Stimulated activated CD4-positive, alpha-beta T cell treated with anti-CD3 and anti-CD28 coated beads, Interleukin-12 subunit alpha, Interleukin-12 subunit beta, amount 100 ng/mL, for 24 hours (primary cell): ENCODE data around the gene SLC2A4RG.
"Not testable (repeated sequence)": the region's sequence is repeated elsewhere in the genome, so short reads cannot be mapped to it uniquely, and the experiment has no call there.

Experiments
- DNase-seq, 2 experiments: peaks; one replicate each; pipeline ENCODE4 v3.0.0-alpha.2; 2020; ENCODE audit warnings: low read depth in 2 of 2

The SLC2A4RG gene

GRCh38 chr20:63712191-63712590 lies 27.4 kb upstream of the SLC2A4RG start:
- DNase-seq = no peak

GRCh38 chr20:63714858-63715257 lies 24.7 kb upstream of the SLC2A4RG start:
- no peak for DNase-seq

- no peak for DNase-seq
Measured at GRCh38 chr20:63718996-63719395, 20.6 kb upstream of the SLC2A4RG start.

GRCh38 chr20:63722967-63723622 lies 16.5 kb upstream of the SLC2A4RG start:
- DNase-seq = not testable (repeated sequence)

- not testable (repeated sequence) for DNase-seq
Measured at GRCh38 chr20:63730189-63730733, 9.3 kb upstream of the SLC2A4RG start.

GRCh38 chr20:63731410-63731809 lies 8.2 kb upstream of the SLC2A4RG start:
- DNase-seq = no peak

GRCh38 chr20:63732118-63733095 lies 7.2 kb upstream of the SLC2A4RG start:
- no peak for DNase-seq

GRCh38 chr20:63733117-63733516 lies 6.5 kb upstream of the SLC2A4RG start:
- no peak for DNase-seq

- DNase-seq = no peak
Measured at GRCh38 chr20:63733579-63734081, 5.9 kb upstream of the SLC2A4RG start.

GRCh38 chr20:63734111-63734945 lies 5.2 kb upstream of the SLC2A4RG start:
- DNase-seq = no peak

GRCh38 chr20:63734946-63735858 lies 4.4 kb upstream of the SLC2A4RG start:
- no peak for DNase-seq

GRCh38 chr20:63735859-63736718 lies 3.5 kb upstream of the SLC2A4RG start, which contains the start of gene LIME1:
Gene LIME1 (plus strand): TSS chr20:63736664. CDS start chr20:63737550, 886 bp downstream.
- no peak for DNase-seq

- DNase-seq = no peak
Measured at GRCh38 chr20:63736893-63737694, 2.5 kb upstream of the SLC2A4RG start.

- DNase-seq = no peak
Measured at GRCh38 chr20:63737695-63737944, 2.0 kb upstream of the SLC2A4RG start.

GRCh38 chr20:63737945-63738686 lies 1.5 kb upstream of the SLC2A4RG start:
- DNase-seq = no peak

GRCh38 chr20:63738687-63739129 lies 868 bp upstream of the SLC2A4RG start:
- no peak for DNase-seq

GRCh38 chr20:63740070-63740626 lies 572 bp downstream of the SLC2A4RG start:
- DNase-seq = no peak
